K562 (cell line): Measurements from ENCODE around the gene DUOX2. TPM values are rescaled to one million over a fixed set of nuclear protein-coding genes. Genes with fewer than 3 reads are reported as not detected.

Source experiments
- ATAC-seq: fragments of 200-7000 bp; cut with Tn5 transposase; 3 replicates; pipeline ENCODE4 v1.9.1; 2020; ENCODE audit warnings: moderate library complexity
- BruUV-seq: library from RNA; stranded (reverse); fragments of 400-500 nt; replicated peaks from 2 replicates; lab custom pipeline; 2021; lab: Mats Ljungman, UMichigan
- CTCF ChIA-PET: fragments of 300-600 bp; formaldehyde crosslinking; extraction: SDS; loops from one replicate; lab custom pipeline; 2021; ENCODE audit warnings: low intra/inter-chr PET ratio; lab: Yijun Ruan, JAX
- POLR2A ChIA-PET: fragments of 300-600, 350-650 bp; sonication (Branson Sonifier 250); formaldehyde crosslinking; extraction: SDS; loops from one replicate; lab custom pipeline; 2021; ENCODE audit warnings: antibody characterized with exemption, inconsistent platforms; lab: Yijun Ruan, JAX
- DNase-seq, 4 experiments: peaks; one replicate each; pipeline versions ENCODE4 v3.0.0 to v3.0.0-alpha.2; 2011 to 2018; ENCODE audit warnings: low spot score in 3 of 4, mixed read lengths in 3 of 4; ENCODE audit errors: extremely low read depth in 1 of 4
- FAIRE-seq: peaks from 2 replicates; lab custom pipeline; 2011; peaks lifted over from hg19 to GRCh38; lab: Jason Lieb, UNC
- H2AFZ ChIP-seq: 2 replicates; pipeline ENCODE4 v1.6.0; 2011; ENCODE audit warnings: low read depth, low read length, control low read depth, inconsistent platforms
- H3K27ac ChIP-seq: fragments of 200-600 bp; 3 replicates; pipeline ENCODE4 v1.8.0; 2011; ENCODE audit warnings: low read depth, mild to moderate bottlenecking, control low read depth, inconsistent platforms, low read length, moderate library complexity, mixed read lengths; ENCODE audit errors: extremely low read depth
- H3K27me3 ChIP-seq, 2 experiments: fragments of 300-600 bp in 1 of 2; 2 replicates in 1 of 2; 3 replicates in 1 of 2; pipeline versions ENCODE4 v1.6.0 to v1.8.0; 2011; ENCODE audit warnings: inconsistent platforms in 2 of 2, low read length in 2 of 2, mild to moderate bottlenecking in 1 of 2, mixed read lengths in 1 of 2, moderate library complexity in 1 of 2; ENCODE audit not compliant: control insufficient read depth in 2 of 2, insufficient read depth in 2 of 2
- H3K36me3 ChIP-seq: fragments of 300-600 bp; 3 replicates; pipeline ENCODE4 v1.8.0; 2011; ENCODE audit warnings: mild to moderate bottlenecking, low read length, inconsistent platforms; ENCODE audit not compliant: control insufficient read depth, insufficient read depth
- H3K4me1 ChIP-seq, 2 experiments: fragments of 200-600 bp in 1 of 2; replicated peaks in 1 of 2; 2 replicates in 1 of 2; 3 replicates in 1 of 2; pipeline versions ENCODE4 v1.5.1 to v1.8.0; 2011; ENCODE audit warnings: inconsistent platforms in 2 of 2, low read length in 2 of 2, mild to moderate bottlenecking in 1 of 2, mixed read lengths in 1 of 2, moderate library complexity in 1 of 2; ENCODE audit not compliant: control insufficient read depth in 2 of 2, insufficient read depth in 2 of 2
- H3K4me2 ChIP-seq: 2 replicates; pipeline ENCODE4 v1.6.1; 2011; ENCODE audit warnings: low read length, control low read depth, inconsistent platforms, mixed read lengths; ENCODE audit not compliant: insufficient read depth
- H3K4me3 ChIP-seq: fragments of 200-600 bp; sonication (generic), shearing (Covaris generic); 2 replicates; pipeline ENCODE4 v1.5.1; 2016; ENCODE audit warnings: control low read depth, inconsistent platforms
- H3K79me2 ChIP-seq: fragments of 200-600 bp; 3 replicates; pipeline ENCODE4 v1.8.0; 2011; ENCODE audit warnings: low read length, inconsistent platforms; ENCODE audit not compliant: control insufficient read depth, insufficient read depth
- H3K9ac ChIP-seq, 2 experiments: 2 replicates each; pipeline versions ENCODE4 v1.6.0 to v1.6.1; 2011; ENCODE audit warnings: low read depth in 2 of 2, low read length in 2 of 2, control low read depth in 1 of 2, inconsistent platforms in 1 of 2, mild to moderate bottlenecking in 1 of 2, mixed read lengths in 1 of 2; ENCODE audit not compliant: insufficient read depth in 1 of 2
- H3K9me1 ChIP-seq: one replicate; pipeline ENCODE4 v1.6.0; 2011; ENCODE audit warnings: inconsistent platforms, mild to moderate bottlenecking, low read length, moderate library complexity; ENCODE audit not compliant: control insufficient read depth, insufficient read depth
- H3K9me3 ChIP-seq: replicated peaks from 2 replicates; pipeline ENCODE4 v1.5.1; 2011; ENCODE audit warnings: low read depth, low read length, inconsistent platforms; ENCODE audit not compliant: control insufficient read depth, insufficient read depth
- H4K20me1 ChIP-seq: replicated peaks from 2 replicates; pipeline ENCODE4 v1.6.1; 2011; ENCODE audit warnings: low read length, inconsistent platforms, mixed read lengths; ENCODE audit not compliant: control insufficient read depth, insufficient read depth
- BACH1 ChIP-seq: fragments of 200-800 bp; sonication (Bioruptor generic); IDR thresholded peaks from 2 replicates; pipeline ENCODE4 v1.6.1; 2016; ENCODE audit warnings: missing genetic modification characterization, missing compliant biosample characterization
- CTBP1 ChIP-seq: fragments of 450-650 bp; IDR thresholded peaks from 2 replicates; pipeline ENCODE4 v1.6.1; 2016; ENCODE audit warnings: borderline replicate concordance
- CTCFL ChIP-seq: IDR thresholded peaks from 2 replicates; pipeline ENCODE4 v1.6.1; 2011; ENCODE audit warnings: borderline replicate concordance, low read depth, mild to moderate bottlenecking, moderate library complexity, low read length; ENCODE audit not compliant: insufficient read depth, poor library complexity, severe bottlenecking
- HCFC1 ChIP-seq: IDR thresholded peaks from 2 replicates; pipeline ENCODE4 v1.6.1; 2012; ENCODE audit warnings: low read depth, low read length, improper control_type of control experiment
- RBBP5 ChIP-seq: fragments of 200-600 bp; sonication (generic); IDR thresholded peaks from 2 replicates; pipeline ENCODE4 v1.6.1; 2012; ENCODE audit warnings: borderline replicate concordance, mild to moderate bottlenecking, low read length, control low read depth, inconsistent platforms; ENCODE audit not compliant: insufficient read depth, poor library complexity, severe bottlenecking
- RBFOX2 ChIP-seq: fragments of 200-400 bp; formaldehyde crosslinking; IDR thresholded peaks from 2 replicates; pipeline ENCODE4 v1.6.1; 2017; ENCODE audit warnings: low read depth, mild to moderate bottlenecking, low read length, moderate library complexity
- TAF1 ChIP-seq: IDR thresholded peaks from 2 replicates; pipeline ENCODE4 v1.6.1; 2011; ENCODE audit warnings: mild to moderate bottlenecking, low read length, moderate library complexity; ENCODE audit not compliant: insufficient read depth, control insufficient read depth, severe bottlenecking; ENCODE audit errors: extremely low read depth
- TAF9B ChIP-seq: fragments of 450-650 bp; IDR thresholded peaks from 2 replicates; pipeline ENCODE4 v1.6.1; 2018; ENCODE audit warnings: mild to moderate bottlenecking; ENCODE audit not compliant: partially characterized antibody
- ZBED1 ChIP-seq: IDR thresholded peaks from 2 replicates; pipeline ENCODE4 v1.6.1; 2014
- ZNF316 ChIP-seq: fragments of 450-650 bp; IDR thresholded peaks from 2 replicates; pipeline ENCODE4 v1.6.1; 2016
- ZNF449 ChIP-seq: fragments of 250-450 bp; sonication (Bioruptor Pico); IDR thresholded peaks from 2 replicates; pipeline ENCODE4 v1.8.0; 2022; ENCODE audit warnings: moderate library complexity, mild to moderate bottlenecking, inconsistent platforms
- WGBS: fragments of 100-300 bp; shearing (Covaris generic); methylation state at CpG from one replicate; pipeline ENCODE4 v1.1.6; 2016; ENCODE audit warnings: low coverage, mixed read lengths; ENCODE audit not compliant: insufficient coverage; ENCODE audit errors: missing lambda C conversion rate; 5-methylcytosine and 5-hydroxymethylcytosine counted together
- in situ Hi-C: fragments of 300-500 bp; cut with MboI; formaldehyde crosslinking; loops from 4 replicates; pipeline ENCODE4 v1.15.0; 2018; ENCODE audit warnings: inconsistent platforms, mixed read lengths
- intact Hi-C: fragments of 100-400 bp; cut with micrococcal nuclease; formaldehyde crosslinking; loops from 2 replicates; pipeline ENCODE4 v1.14.2; 2022
- polyA plus RNA-seq, 8 experiments: library from polyadenylated mRNA; depleted of rRNA in 4 of 8; stranded (reverse) in 5 of 8; unstranded in 3 of 8; fragments of >200 nt; fragmentation: Nextera tagmentation in 2 of 8; fragmentation: Illumina TruSeq in 1 of 8; extraction: Ambion mirVana in 2 of 8; extraction: Trizol in 1 of 8; gene quantifications; 2 replicates each; pipeline versions ENCODE4 v1.2.1 to v1.2.3, GENCODE V29; 2011 to 2014; ENCODE audit warnings: inconsistent platforms in 1 of 8, missing spikeins in 1 of 8
- total RNA-seq, 7 experiments: library from RNA; depleted of rRNA in 6 of 7; stranded (reverse); fragments of >200 nt in 6 of 7; fragmentation: Illumina TruSeq in 2 of 7; extraction: Trizol in 2 of 7; gene quantifications; 2 replicates each; pipeline versions ENCODE4 v1.2.1 to v1.2.3, GENCODE V29; 2011 to 2021; ENCODE audit warnings: low replicate concordance in 1 of 7

The DUOX2 gene
- total and polyA plus RNA-seq, 9 of the 15 experiments (the other 6 are each of a cell fraction or from before 2014, with no cell fraction given), result 0.01 to 0.03 (median 0.02) TPM; not detected in 6

- intact Hi-C loops, result no loop called here
- H3K9me3 ChIP-seq, result no peaks in the 10 kb centered on the region
- ChIA-PET POLR2A (no interaction called here), CTCF (no interaction called here)
- no peaks in the 10 kb centered on the region for H3K36me3 ChIP-seq
- peaks cover 0 to 15% of the 10 kb centered on the region in 2 experiments; a peak in 2 of 5 replicates for H3K27me3 ChIP-seq
- H3K4me2 ChIP-seq, result no peak overlapping the region
- H3K9ac ChIP-seq, result no peak overlapping the region
- no peaks in the 10 kb centered on the region for H3K79me2 ChIP-seq
- no TSS peak for BruUV-seq
- 74% methylated on average over 30 of the region's 36 CpGs for WGBS
- no peak overlapping the region for H3K27ac ChIP-seq
- H3K4me3 ChIP-seq, result no peak overlapping the region
- in situ Hi-C loops, result no loop called here
- DNase-seq (no peak), ATAC-seq (no peak), FAIRE-seq (no peak)
- H4K20me1 ChIP-seq, result no peaks in the 10 kb centered on the region; the same call in 1 of the 2 replicates
- peaks cover 6% of the 10 kb centered on the region in 2 experiments; a peak in 3 of 5 replicates for H3K4me1 ChIP-seq
- H2AFZ ChIP-seq, result no peak overlapping the region
- H3K9me1 ChIP-seq, result no peaks in the 10 kb centered on the region
- TF ChIP-seq ZNF316, result no peak
Measured at GRCh38 chr15:45151998-45152828, 38.2 kb upstream of the DUOX2 start.

DNA sequence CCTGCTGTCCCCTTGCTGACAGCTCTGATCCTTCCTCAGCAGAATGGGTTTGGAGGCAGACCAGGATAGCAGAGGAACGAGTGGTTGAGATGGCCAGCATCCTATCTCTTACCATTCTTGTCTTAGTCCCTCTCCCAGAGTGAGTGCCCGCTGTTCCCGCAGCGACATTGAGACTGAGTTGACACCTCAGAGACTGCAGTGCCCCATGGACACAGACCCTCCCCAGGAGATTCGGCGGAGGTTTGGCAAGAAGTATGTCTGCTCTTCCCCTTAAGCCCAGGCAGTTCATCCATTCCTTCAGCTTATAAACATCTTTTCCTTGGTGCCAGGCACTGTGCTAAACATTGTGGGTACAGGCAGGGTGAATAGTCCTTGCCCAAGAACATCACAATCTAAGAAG is 37.0 kb upstream of the DUOX2 start:
- no peak for ATAC-seq
- CTCF ChIA-PET, result no interaction called here
- in situ Hi-C loops, result no loop called here
- TF ChIP-seq HCFC1 (no peak), BACH1 (tag) (no peak), CTCFL (no peak), TAF9B (no peak), ZBED1 (no peak), RBBP5 (no peak), TAF1 (no peak), ZNF449 (CRISPR knock-in tag) (no peak), RBFOX2 (no peak), CTBP1 (no peak)

More for the DNA sequence above, 37.0 kb upstream of the DUOX2 start:
- whole genome bisulfite sequencing, result 47% methylated on average over 6 of the region's 6 CpGs
- Histone ChIP-seq H3K4me2 (no peak overlapping the region), H3K36me3 (no peaks in the 10 kb centered on the region), H3K9me1 (no peaks in the 10 kb centered on the region), H3K4me1 (peaks cover 0 to 6% of the 10 kb centered on the region in 2 experiments; a peak in 1 of 5 replicates), H3K4me3 (no peak overlapping the region), H2AFZ (no peak overlapping the region), H3K9me3 (no peaks in the 10 kb centered on the region), H3K27me3 (peaks cover 2 to 19% of the 10 kb centered on the region in 2 experiments; a peak in 4 of 5 replicates), H3K9ac (no peak overlapping the region), H3K79me2 (no peaks in the 10 kb centered on the region), H3K27ac (no peak overlapping the region), H4K20me1 (no peaks in the 10 kb centered on the region; the same call in 1 of the 2 replicates)
- BruUV-seq, result no TSS peak
- POLR2A ChIA-PET, result interaction anchor here (1.0 kb wide), 1 partner anchor 12 kb away, joined by 3 read pairs; no protein-coding TSS in a partner anchor
- no peak for DNase-seq
- intact Hi-C loops, result no loop called here
- no peak for FAIRE-seq
